A673 (cell line): ENCODE measurements around the gene BRME1. TPM values are rescaled to one million over a fixed set of nuclear protein-coding genes. Genes with fewer than 3 reads are reported as not detected.

ENCODE experiments used
- BruUV-seq: library from RNA; stranded (reverse); fragments of 400-500 nt; replicated peaks from 2 replicates; lab custom pipeline; 2021; lab: Mats Ljungman, UMichigan
- CTCF ChIA-PET: fragments of 300-600 bp; sonication (Branson Sonifier 250); formaldehyde crosslinking; loops from one replicate; lab custom pipeline; 2022; ENCODE audit warnings: antibody characterized with exemption; lab: Charles Lee
- POLR2A ChIA-PET: fragments of 300-600 bp; sonication (Branson Sonifier 250); formaldehyde crosslinking; loops from one replicate; lab custom pipeline; 2022; ENCODE audit warnings: antibody characterized with exemption; ENCODE audit not compliant: low non-redundant PET; lab: Charles Lee
- DNase-seq: peaks from one replicate; pipeline ENCODE4 v3.0.0-alpha.2; 2015; ENCODE audit warnings: low spot score
- H3K27ac ChIP-seq: fragments of 200-600 bp; sonication (generic); 2 replicates; pipeline ENCODE4 v1.5.1; 2016; ENCODE audit warnings: mixed run types, low read depth, mild to moderate bottlenecking, mixed read lengths, antibody characterized with exemption, low read length; ENCODE audit not compliant: poor library complexity, severe bottlenecking
- H3K27me3 ChIP-seq: fragments of 200-600 bp; sonication (generic); replicated peaks from 2 replicates; pipeline ENCODE4 v1.6.1; 2017; ENCODE audit warnings: mixed run types, low read depth, mild to moderate bottlenecking, mixed read lengths, antibody characterized with exemption, low read length; ENCODE audit not compliant: insufficient read depth, poor library complexity
- H3K36me3 ChIP-seq: fragments of 200-600 bp; sonication (generic); 2 replicates; pipeline ENCODE4 v1.6.1; 2016; ENCODE audit warnings: mixed run types, mild to moderate bottlenecking, mixed read lengths, antibody characterized with exemption, low read length; ENCODE audit not compliant: insufficient read depth, poor library complexity, severe bottlenecking
- H3K4me1 ChIP-seq: fragments of 200-600 bp; sonication (generic); 2 replicates; pipeline ENCODE4 v1.6.1; 2017; ENCODE audit warnings: mixed run types, mild to moderate bottlenecking, mixed read lengths, antibody characterized with exemption, low read length; ENCODE audit not compliant: insufficient read depth, poor library complexity, severe bottlenecking
- H3K4me3 ChIP-seq: fragments of 200-600 bp; sonication (generic); 2 replicates; pipeline ENCODE4 v1.5.1; 2016; ENCODE audit warnings: low read depth, mixed run types, mild to moderate bottlenecking, mixed read lengths, low read length; ENCODE audit not compliant: poor library complexity, severe bottlenecking
- H3K9me3 ChIP-seq: fragments of 200-600 bp; sonication (generic); 2 replicates; pipeline ENCODE4 v1.6.1; 2016; ENCODE audit warnings: mixed run types, low read depth, mild to moderate bottlenecking, mixed read lengths, antibody characterized with exemption, low read length; ENCODE audit not compliant: poor library complexity, severe bottlenecking
- EZH2 ChIP-seq: fragments of 200-600 bp; sonication (generic); IDR thresholded peaks from 2 replicates; pipeline ENCODE4 v1.6.1; 2017; ENCODE audit warnings: borderline replicate concordance, low read depth, mild to moderate bottlenecking, mixed read lengths, antibody characterized with exemption, low read length; ENCODE audit not compliant: poor library complexity, severe bottlenecking
- intact Hi-C: fragments of 100-400 bp; cut with micrococcal nuclease; formaldehyde crosslinking; loops from one replicate; pipeline ENCODE4 v1.10.0; 2022; ENCODE audit not compliant: unreplicated experiment
- total RNA-seq: library from RNA; stranded (reverse); gene quantifications from 2 replicates; pipeline ENCODE4 v1.2.3, GENCODE V29; 2021
- TF ChIP-seq, protein P1 (sequence below): fragments of 300-800, 200-600 bp; sonication (generic); conservative IDR thresholded peaks from 2 replicates; pipeline ENCODE4 v1.5.1; 2017; ENCODE audit warnings: low read depth, mild to moderate bottlenecking, antibody characterized with exemption, low read length, moderate library complexity, mixed read lengths

The BRME1 gene
- total RNA-seq, 1 experiment from 2014 or later = 4.0 TPM

DNA sequence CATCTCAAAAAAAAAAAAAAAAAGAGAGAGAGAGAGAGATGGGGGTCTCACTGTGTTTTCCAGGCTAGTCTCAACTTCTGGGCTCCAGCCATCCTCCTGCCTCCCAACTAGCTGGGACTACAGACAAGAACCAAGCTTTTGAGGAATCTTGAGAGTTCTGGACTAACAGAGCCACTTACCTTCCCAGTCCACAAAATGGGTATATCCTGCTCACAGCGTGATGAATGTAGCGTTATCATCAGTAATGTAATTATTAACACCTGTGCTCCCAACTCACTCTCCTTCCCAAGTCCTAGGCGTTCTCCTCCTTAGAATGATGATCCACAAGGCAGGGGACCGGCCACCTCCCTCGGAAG lies 33.6 kb downstream of the BRME1 start:
- Histone ChIP-seq H3K36me3 (no peaks in the 10 kb centered on the region), H3K9me3 (no peaks in the 10 kb centered on the region), H3K27me3 (no peaks in the 10 kb centered on the region), H3K4me3 (peak overlapping the region; percentile 30), H3K4me1 (peaks cover 13% of the 10 kb centered on the region), H3K27ac (peak overlapping the region; percentile 23)
- no peak for DNase-seq
- BruUV-seq = no TSS peak
- ChIA-PET POLR2A (interaction anchor here (0.7 kb wide), 1 partner anchor 490 kb away, joined by 22 read pairs; no protein-coding TSS in a partner anchor), CTCF (interaction anchor here (0.6 to 0.7 kb wide), 2 partner anchors 13 to 133 kb away, joined by 4 to 16 read pairs; no protein-coding TSS in a partner anchor)
- TF ChIP-seq, protein P1, sequence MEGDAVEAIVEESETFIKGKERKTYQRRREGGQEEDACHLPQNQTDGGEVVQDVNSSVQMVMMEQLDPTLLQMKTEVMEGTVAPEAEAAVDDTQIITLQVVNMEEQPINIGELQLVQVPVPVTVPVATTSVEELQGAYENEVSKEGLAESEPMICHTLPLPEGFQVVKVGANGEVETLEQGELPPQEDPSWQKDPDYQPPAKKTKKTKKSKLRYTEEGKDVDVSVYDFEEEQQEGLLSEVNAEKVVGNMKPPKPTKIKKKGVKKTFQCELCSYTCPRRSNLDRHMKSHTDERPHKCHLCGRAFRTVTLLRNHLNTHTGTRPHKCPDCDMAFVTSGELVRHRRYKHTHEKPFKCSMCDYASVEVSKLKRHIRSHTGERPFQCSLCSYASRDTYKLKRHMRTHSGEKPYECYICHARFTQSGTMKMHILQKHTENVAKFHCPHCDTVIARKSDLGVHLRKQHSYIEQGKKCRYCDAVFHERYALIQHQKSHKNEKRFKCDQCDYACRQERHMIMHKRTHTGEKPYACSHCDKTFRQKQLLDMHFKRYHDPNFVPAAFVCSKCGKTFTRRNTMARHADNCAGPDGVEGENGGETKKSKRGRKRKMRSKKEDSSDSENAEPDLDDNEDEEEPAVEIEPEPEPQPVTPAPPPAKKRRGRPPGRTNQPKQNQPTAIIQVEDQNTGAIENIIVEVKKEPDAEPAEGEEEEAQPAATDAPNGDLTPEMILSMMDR = no peak
- TF ChIP-seq EZH2 = no peak
- intact Hi-C loops = no loop called here

- Histone ChIP-seq H3K4me1 (peaks cover 16% of the 10 kb centered on the region), H3K27me3 (no peaks in the 10 kb centered on the region), H3K9me3 (no peaks in the 10 kb centered on the region), H3K4me3 (no peak overlapping the region), H3K36me3 (no peaks in the 10 kb centered on the region), H3K27ac (no peak overlapping the region)
- POLR2A ChIA-PET = no interaction called here
- no TSS peak for BruUV-seq
- no peak for DNase-seq
- CTCF ChIA-PET = no interaction called here
- no peak for TF ChIP-seq EZH2
- TF ChIP-seq, protein P1 = no peak
- intact Hi-C loops = no loop called here
Measured at GRCh38 chr19:13870873-13871272, 35.0 kb downstream of the BRME1 start.

DNA sequence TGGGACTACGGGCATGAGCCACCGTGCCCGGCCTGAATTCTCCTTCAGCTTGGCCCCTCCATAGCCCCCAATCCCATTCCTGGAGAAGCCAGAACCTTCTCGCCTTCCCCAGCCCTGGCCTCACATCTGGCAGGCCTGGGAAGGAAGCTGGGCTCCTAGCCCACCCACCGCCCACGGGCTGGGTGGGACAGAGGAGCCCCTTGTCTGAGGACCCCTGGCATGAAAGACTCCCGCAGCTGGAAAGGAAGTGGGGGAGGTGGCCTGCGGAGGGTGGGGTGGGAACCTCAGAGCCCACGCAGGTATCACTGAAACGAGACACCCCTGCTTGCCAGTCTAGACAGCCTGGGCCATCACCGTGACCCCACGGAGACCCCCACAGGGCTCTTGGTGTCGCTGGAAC lies 36.6 kb downstream of the BRME1 start:
- no peaks in the 10 kb centered on the region for H3K27me3 ChIP-seq
- intact Hi-C loops = no loop called here
- CTCF ChIA-PET = no interaction called here

More for the DNA sequence above, 36.6 kb downstream of the BRME1 start:
- TF ChIP-seq EZH2 = no peak
- TF ChIP-seq, protein P1 = no peak
- peaks cover 16% of the 10 kb centered on the region for H3K4me1 ChIP-seq
- no peaks in the 10 kb centered on the region for H3K36me3 ChIP-seq
- no peak for DNase-seq
- no TSS peak for BruUV-seq
- H3K9me3 ChIP-seq = no peaks in the 10 kb centered on the region
- POLR2A ChIA-PET = no interaction called here
- H3K27ac ChIP-seq = no peak overlapping the region
- H3K4me3 ChIP-seq = no peak overlapping the region
